ENCODE results near the gene GPAM. TPM values are rescaled to one million over a fixed set of nuclear protein-coding genes. Genes with fewer than 3 reads are reported as not detected.

The GPAM gene
- total and polyA plus RNA-seq, 10 of the 15 experiments (the other 5 are each of a cell fraction or from before 2014, with no cell fraction given) = 3.3 to 9.4 (median 7.4) TPM

- DNase-seq (ENCODE audit: low read depth, low spot score) = no peak
- intact Hi-C loops (cut with micrococcal nuclease; ENCODE audit: unreplicated experiment) = no loop called here
- BruUV-seq (replicated peaks) = no TSS peak
- H3K9ac ChIP-seq (ENCODE audit: control insufficient read depth, insufficient read depth, low read length) = no peak overlapping the region
- H4K20me1 ChIP-seq (ENCODE audit: control insufficient read depth, insufficient read depth) = no peaks in the 10 kb centered on the region
- 65% methylated on average over 7 of the region's 7 CpGs for WGBS (ENCODE audit: insufficient coverage, insufficient replicate concordance, low lambda C conversion rate, missing lambda C conversion rate)
- H2AFZ ChIP-seq (ENCODE audit: control insufficient read depth, low read depth, low read length) = no peak overlapping the region
- H3K9me3 ChIP-seq (replicated peaks; ENCODE audit: control insufficient read depth, insufficient read depth, low read length) = no peaks in the 10 kb centered on the region
- no peak overlapping the region for H3K27ac ChIP-seq (ENCODE audit: control insufficient read depth, insufficient read depth)
- no peak overlapping the region for H3K4me3 ChIP-seq
- TF ChIP-seq CBX5 (IDR thresholded peaks at IDR 0.05; ENCODE audit: low read depth) = no peak
- TF ChIP-seq PAX8 (IDR thresholded peaks at IDR 0.05) = no peak
- no peak for TF ChIP-seq SREBF2 (IDR thresholded peaks at IDR 0.05; ENCODE audit: low read length)
- no peak for TF ChIP-seq NBN (IDR thresholded peaks at IDR 0.05)
- no peak for TF ChIP-seq CHD2 (IDR thresholded peaks at IDR 0.05; ENCODE audit: borderline replicate concordance, low read depth, low read length)
- TF ChIP-seq NFXL1 (IDR thresholded peaks at IDR 0.05; ENCODE audit: borderline replicate concordance) = no peak
- no peak for TF ChIP-seq KLF5 (IDR thresholded peaks at IDR 0.05; ENCODE audit: partially characterized antibody)
- H3K79me2 ChIP-seq (ENCODE audit: control insufficient read depth, insufficient read depth, low read length) = no peaks in the 10 kb centered on the region
- SMC1A ChIA-PET (ENCODE audit: uncharacterized antibody, unreplicated experiment) = interaction anchor here (1.1 to 2.6 kb wide), 3 partner anchors 22 to 296 kb away, joined by 3 to 13 read pairs (median 3); no protein-coding TSS in a partner anchor
- no peak for ATAC-seq
- FAIRE-seq = no peak
- no peaks in the 10 kb centered on the region for H3K36me3 ChIP-seq (ENCODE audit: control insufficient read depth in 2 of 2, insufficient read depth in 2 of 2, low read length in 1 of 2)
- H3K4me2 ChIP-seq (ENCODE audit: control insufficient read depth, insufficient read depth) = no peak overlapping the region
- POLR2A ChIA-PET = no interaction called here
- in situ Hi-C loops (cut with MboI) = loop anchor here (5.0 to 25.0 kb wide), 4 partner anchors 173 to 1827 kb away; partner anchors contain the start of gene SMNDC1
- no peaks in the 10 kb centered on the region for H3K4me1 ChIP-seq (ENCODE audit: control insufficient read depth, insufficient read depth, low read length)
- RAD21 ChIA-PET (ENCODE audit: unreplicated experiment) = interaction anchor here (1.0 to 1.6 kb wide), 2 partner anchors 15 to 333 kb away, joined by 3 to 4 read pairs; no protein-coding TSS in a partner anchor
- CTCF ChIA-PET = interaction anchor here (0.9 to 5.1 kb wide), 7 partner anchors 13 to 333 kb away, joined by 3 to 50 read pairs (median 32); no protein-coding TSS in a partner anchor
- no peaks in the 10 kb centered on the region for H3K27me3 ChIP-seq (replicated peaks in 1 of 2; ENCODE audit: control insufficient read depth in 2 of 2, insufficient read depth in 2 of 2, low read length in 1 of 2)
Observed at GRCh38 chr10:112139176-112139575, 44.4 kb downstream of the GPAM start.
